B cell (primary cell): ENCODE data around the gene ELMO1. TPM values are rescaled to one million over a fixed set of nuclear protein-coding genes. Genes with fewer than 3 reads are reported as not detected.

Source experiments
- ATAC-seq: fragments of 200-7000 bp; cut with Tn5 transposase; one replicate; pipeline ENCODE4 v1.10.0; 2021; ENCODE audit warnings: low read depth, mild to moderate bottlenecking, moderate number of reproducible peaks, moderate library complexity
- CTCF ChIA-PET: fragments of 350-600 bp; sonication (Branson Sonifier 250); formaldehyde crosslinking; loops from one replicate; lab custom pipeline; 2021; ENCODE audit warnings: antibody characterized with exemption, inconsistent platforms; lab: Charles Lee
- POLR2A ChIA-PET: fragments of 350-600 bp; sonication (Branson Sonifier 250); formaldehyde crosslinking; loops from one replicate; lab custom pipeline; 2021; ENCODE audit warnings: antibody characterized with exemption; lab: Charles Lee
- DNase-seq: peaks from one replicate; pipeline ENCODE4 v3.0.0; 2013
- H2AFZ ChIP-seq: 2 replicates; pipeline ENCODE4 v1.6.1; 2012; ENCODE audit warnings: mild to moderate bottlenecking, low read depth, low read length; ENCODE audit not compliant: insufficient read depth, poor library complexity, severe bottlenecking
- H3K27ac ChIP-seq, 2 donors: 1 replicate in 1 of 2; 2 replicates in 1 of 2; pipeline ENCODE4 v1.5.1; 2012 to 2013; ENCODE audit warnings: low read length in 2 of 2, mild to moderate bottlenecking in 2 of 2, moderate library complexity in 1 of 2
- H3K27me3 ChIP-seq, 4 experiments: fragments of 200-600 bp in 1 of 4; sonication (generic) in 1 of 4; replicated peaks in 1 of 4; 1 replicate in 2 of 4; 2 replicates in 2 of 4; pipeline versions ENCODE4 v1.6.1 to v1.7.0; 2013 to 2016; ENCODE audit warnings: low read length in 3 of 4, mild to moderate bottlenecking in 2 of 4, mixed read lengths in 1 of 4, moderate library complexity in 1 of 4; ENCODE audit not compliant: insufficient read depth in 4 of 4, control insufficient read depth in 3 of 4; ENCODE audit errors: control extremely low read depth in 1 of 4
- H3K36me3 ChIP-seq, 2 experiments: replicated peaks in 1 of 2; 1 replicate in 1 of 2; 2 replicates in 1 of 2; pipeline versions ENCODE4 v1.6.1 to v1.7.1; 2013; ENCODE audit warnings: low read length in 1 of 2; ENCODE audit not compliant: insufficient read depth in 2 of 2, control insufficient read depth in 1 of 2; ENCODE audit errors: control extremely low read depth in 1 of 2, extremely low read depth in 1 of 2
- H3K4me1 ChIP-seq, 2 donors: fragments of 200-600 bp in 1 of 2; sonication (generic) in 1 of 2; 1 replicate in 1 of 2; 2 replicates in 1 of 2; pipeline versions ENCODE4 v1.5.1 to v1.6.1; 2013 to 2017; ENCODE audit warnings: low read length in 2 of 2; ENCODE audit not compliant: control insufficient read depth in 2 of 2, insufficient read depth in 2 of 2
- H3K4me2 ChIP-seq: replicated peaks from 2 replicates; pipeline ENCODE3; 2012; ENCODE audit warnings: mild to moderate bottlenecking, low read depth, low read length; ENCODE audit not compliant: poor library complexity, severe bottlenecking
- H3K4me3 ChIP-seq, 5 experiments: fragments of 200-600 bp in 1 of 5; sonication (generic) in 1 of 5; 1 replicate in 3 of 5; 2 replicates in 2 of 5; pipeline versions ENCODE4 v1.5.1 to v1.7.0; 2011 to 2016; ENCODE audit warnings: low read length in 4 of 5, mild to moderate bottlenecking in 4 of 5, low read depth in 2 of 5, control low read depth in 1 of 5, moderate library complexity in 1 of 5; ENCODE audit not compliant: insufficient read depth in 1 of 5; ENCODE audit errors: control extremely low read depth in 1 of 5, extremely low read depth in 1 of 5
- H3K79me2 ChIP-seq: fragments of 200-600 bp; sonication (generic); one replicate; pipeline ENCODE4 v1.6.0; 2016; ENCODE audit warnings: low read length; ENCODE audit not compliant: control insufficient read depth, insufficient read depth
- H3K9ac ChIP-seq: fragments of 200-600 bp; sonication (generic); 2 replicates; pipeline ENCODE4 v1.6.1; 2017; ENCODE audit warnings: mild to moderate bottlenecking, low read length, moderate library complexity
- H3K9me3 ChIP-seq, 3 donors: one replicate each; pipeline versions ENCODE4 v1.6.1 to v1.7.1; 2013; ENCODE audit warnings: low read length in 2 of 3; ENCODE audit not compliant: control insufficient read depth in 2 of 3, insufficient read depth in 1 of 3; ENCODE audit errors: control extremely low read depth in 1 of 3
- H4K20me1 ChIP-seq: 2 replicates; pipeline ENCODE4 v1.6.0; 2012; ENCODE audit warnings: mild to moderate bottlenecking, low read length; ENCODE audit not compliant: insufficient read depth, control insufficient read depth, poor library complexity, severe bottlenecking
- H3K27ac Mint-ChIP-seq: one replicate; pipeline ENCODE4 v1.8.0; 2021; ENCODE audit warnings: mixed read lengths
- H3K27me3 Mint-ChIP-seq: one replicate; pipeline ENCODE4 v1.8.0; 2021; ENCODE audit warnings: mixed read lengths
- H3K4me1 Mint-ChIP-seq: one replicate; pipeline ENCODE4 v1.8.0; 2021; ENCODE audit warnings: mixed read lengths
- H3K4me3 Mint-ChIP-seq: one replicate; pipeline ENCODE4 v1.8.0; 2021; ENCODE audit warnings: mixed read lengths
- H3K9me3 Mint-ChIP-seq: one replicate; pipeline ENCODE4 v1.8.0; 2022; ENCODE audit warnings: mixed read lengths; ENCODE audit not compliant: insufficient read depth
- EZH2 ChIP-seq: IDR thresholded peaks from 2 replicates; pipeline ENCODE4 v1.6.1; 2012; ENCODE audit warnings: borderline replicate concordance, low read depth, mild to moderate bottlenecking, moderate library complexity, low read length; ENCODE audit not compliant: insufficient read depth, poor library complexity, severe bottlenecking
- WGBS: methylation state at CpG from one replicate; pipeline ENCODE4 v1.1.5; 2013; ENCODE audit warnings: missing lambda C conversion rate; ENCODE audit not compliant: insufficient coverage; 5-methylcytosine and 5-hydroxymethylcytosine counted together
- intact Hi-C: fragments of 100-400 bp; cut with micrococcal nuclease; formaldehyde crosslinking; loops from one replicate; pipeline ENCODE4 v1.10.0; 2022
- polyA plus RNA-seq: library from polyadenylated mRNA; depleted of rRNA; stranded (reverse); fragments of >200 nt; gene quantifications from 2 replicates; pipeline ENCODE4 v1.2.3, GENCODE V29; 2012
- total RNA-seq, 2 donors: library from RNA; stranded (reverse); fragments of 120-200 nt in 1 of 2; gene quantifications; 1 replicate in 1 of 2; 2 replicates in 1 of 2; pipeline versions ENCODE4 v1.2.3 to v1.2.4, GENCODE V29; 2013 to 2022
- TF ChIP-seq, protein P1 (sequence below): fragments of 200-600 bp; IDR thresholded peaks from one replicate; pipeline ENCODE4 v1.8.0; 2022; ENCODE audit warnings: antibody characterized with exemption, mild to moderate bottlenecking

The ELMO1 gene
- total and polyA plus RNA-seq, 2 donors (not counting 1 experiment from before 2014, with no cell fraction given), result 44.7 to 177 TPM

GRCh38 chr7:37112876-37113275 lies 335.8 kb downstream of the ELMO1 start:
- peaks cover 28% of the 10 kb centered on the region for H4K20me1 ChIP-seq
- ATAC-seq (no peak), DNase-seq (no peak)
- no peak overlapping the region for H3K4me2 ChIP-seq
- Mint-ChIP-seq H3K27me3 (no peaks in the 10 kb centered on the region), H3K9me3 (no peaks in the 10 kb centered on the region), H3K27ac (no peak overlapping the region), H3K4me1 (peaks cover 46% of the 10 kb centered on the region), H3K4me3 (no peak overlapping the region)
- H2AFZ ChIP-seq, result no peak overlapping the region
- TF ChIP-seq, protein P1, sequence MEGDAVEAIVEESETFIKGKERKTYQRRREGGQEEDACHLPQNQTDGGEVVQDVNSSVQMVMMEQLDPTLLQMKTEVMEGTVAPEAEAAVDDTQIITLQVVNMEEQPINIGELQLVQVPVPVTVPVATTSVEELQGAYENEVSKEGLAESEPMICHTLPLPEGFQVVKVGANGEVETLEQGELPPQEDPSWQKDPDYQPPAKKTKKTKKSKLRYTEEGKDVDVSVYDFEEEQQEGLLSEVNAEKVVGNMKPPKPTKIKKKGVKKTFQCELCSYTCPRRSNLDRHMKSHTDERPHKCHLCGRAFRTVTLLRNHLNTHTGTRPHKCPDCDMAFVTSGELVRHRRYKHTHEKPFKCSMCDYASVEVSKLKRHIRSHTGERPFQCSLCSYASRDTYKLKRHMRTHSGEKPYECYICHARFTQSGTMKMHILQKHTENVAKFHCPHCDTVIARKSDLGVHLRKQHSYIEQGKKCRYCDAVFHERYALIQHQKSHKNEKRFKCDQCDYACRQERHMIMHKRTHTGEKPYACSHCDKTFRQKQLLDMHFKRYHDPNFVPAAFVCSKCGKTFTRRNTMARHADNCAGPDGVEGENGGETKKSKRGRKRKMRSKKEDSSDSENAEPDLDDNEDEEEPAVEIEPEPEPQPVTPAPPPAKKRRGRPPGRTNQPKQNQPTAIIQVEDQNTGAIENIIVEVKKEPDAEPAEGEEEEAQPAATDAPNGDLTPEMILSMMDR, result no peak
- TF ChIP-seq EZH2, result no peak
- no peaks in the 10 kb centered on the region for H3K27me3 ChIP-seq
- CTCF ChIA-PET, result no interaction called here
- intact Hi-C loops, result no loop called here
- POLR2A ChIA-PET, result no interaction called here
- 96% methylated on average over 3 of the region's 3 CpGs for WGBS
- H3K27ac ChIP-seq, result no peak overlapping the region
- no peaks in the 10 kb centered on the region for H3K9me3 ChIP-seq
- H3K79me2 ChIP-seq, result peaks cover 24% of the 10 kb centered on the region
- H3K9ac ChIP-seq, result no peak overlapping the region
- no peak overlapping the region for H3K4me3 ChIP-seq
- H3K4me1 ChIP-seq, result peaks cover 5 to 17% of the 10 kb centered on the region in 2 donors
- peaks cover 0 to 4% of the 10 kb centered on the region in 2 experiments for H3K36me3 ChIP-seq

DNA sequence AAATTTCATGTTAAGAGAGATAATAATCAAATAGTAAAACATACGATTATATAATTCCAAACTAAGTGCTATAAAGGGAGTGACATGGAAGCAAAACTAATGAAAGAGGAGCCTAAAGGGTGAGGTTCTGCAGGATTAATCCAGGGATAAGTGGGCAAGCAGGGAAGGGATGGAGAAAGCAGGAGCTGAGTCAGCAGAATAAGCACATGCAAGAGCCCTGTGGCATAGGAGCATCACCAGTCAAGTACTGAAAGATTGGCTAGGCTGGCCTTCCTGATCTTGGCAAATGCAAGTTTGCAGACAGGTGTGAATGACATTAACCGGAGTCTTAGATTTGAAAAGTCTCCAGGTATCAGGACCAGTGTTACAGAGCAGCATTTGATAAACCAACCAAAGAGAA lies 336.4 kb downstream of the ELMO1 start:
- Histone ChIP-seq H2AFZ (no peak overlapping the region), H3K36me3 (peaks cover 0 to 4% of the 10 kb centered on the region in 2 experiments), H3K9ac (no peak overlapping the region), H3K9me3 (no peaks in the 10 kb centered on the region), H3K27me3 (no peaks in the 10 kb centered on the region), H3K79me2 (peaks cover 20% of the 10 kb centered on the region), H3K27ac (no peak overlapping the region), H4K20me1 (peaks cover 25% of the 10 kb centered on the region), H3K4me3 (no peak overlapping the region), H3K4me1 (peaks cover 9 to 18% of the 10 kb centered on the region in 2 donors), H3K4me2 (no peak overlapping the region)
- ATAC-seq (no peak), DNase-seq (no peak)
- ChIA-PET POLR2A (no interaction called here), CTCF (no interaction called here)
- intact Hi-C loops, result no loop called here
- Mint-ChIP-seq H3K4me1 (peaks cover 52% of the 10 kb centered on the region), H3K4me3 (no peak overlapping the region), H3K9me3 (no peaks in the 10 kb centered on the region), H3K27me3 (no peaks in the 10 kb centered on the region), H3K27ac (no peak overlapping the region)
- TF ChIP-seq, protein P1, result no peak
- TF ChIP-seq EZH2, result no peak
- no CpG with 5 or more reads among the region's 2 CpGs for WGBS
